ENCODE measurements around the gene IER5L.

IER5L gene

DNA sequence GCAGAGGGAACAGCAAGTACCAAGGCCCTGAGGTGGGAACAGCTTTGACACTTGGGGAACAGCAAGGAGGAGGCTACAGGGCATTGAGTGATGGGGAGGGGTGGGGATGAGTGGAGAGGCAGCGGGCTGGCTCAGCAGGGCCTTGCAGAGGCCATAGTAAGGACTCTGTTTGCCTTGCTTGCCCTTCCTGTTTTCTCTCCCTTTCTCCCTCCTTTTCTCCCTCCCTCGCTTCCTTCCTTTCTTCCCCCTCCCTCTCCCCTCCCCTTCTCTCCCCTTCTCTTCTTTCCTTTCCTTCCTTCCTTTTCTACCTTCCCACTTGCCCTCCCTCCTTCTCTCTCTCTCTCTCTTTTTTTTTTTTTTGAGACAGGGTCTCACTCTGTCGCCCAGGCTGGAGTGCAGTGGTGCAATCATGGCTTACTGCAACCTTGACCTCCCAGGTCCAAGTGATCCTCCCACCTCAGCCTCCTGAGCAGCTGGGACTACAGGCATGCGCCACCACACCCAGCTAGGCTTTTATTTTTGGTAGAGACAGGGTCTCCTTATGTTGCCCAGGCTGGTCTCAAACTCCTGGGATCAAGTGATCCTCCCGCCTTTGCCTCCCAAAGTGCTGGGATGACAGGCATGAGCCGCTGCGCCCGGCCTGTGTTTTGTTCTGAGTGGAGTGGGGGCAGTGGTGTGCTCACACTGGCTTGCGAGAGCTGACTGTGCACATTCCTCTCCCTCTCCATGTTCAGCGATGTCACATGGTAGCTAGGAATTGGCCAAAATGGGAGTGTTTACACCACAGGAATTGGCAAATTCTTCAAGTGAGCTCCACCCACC, 17.1 kb downstream of the IER5L start:
- no peak for DNase-seq

DNA sequence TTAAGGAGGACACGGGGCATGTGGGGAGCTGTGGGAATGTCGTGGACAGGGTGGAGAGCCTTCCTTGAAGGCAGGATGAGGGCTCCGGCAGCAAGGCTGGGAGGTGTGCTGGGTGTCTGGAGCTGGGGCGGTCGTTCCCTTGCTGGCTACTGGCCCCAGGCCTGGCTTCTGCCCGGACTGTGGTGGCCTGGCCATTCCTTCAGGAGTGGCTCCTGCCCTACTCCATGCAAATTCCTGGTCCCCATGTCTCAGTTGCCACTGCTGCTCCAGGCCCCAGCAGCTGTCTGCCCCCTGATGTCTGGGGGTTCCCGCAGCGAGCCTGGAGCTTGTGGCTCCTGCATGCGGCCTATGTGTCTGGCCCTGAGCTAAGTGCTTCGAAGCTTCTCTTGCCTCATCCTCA, 21.9 kb downstream of the IER5L start:
- DNase-seq, result no peak

DNA sequence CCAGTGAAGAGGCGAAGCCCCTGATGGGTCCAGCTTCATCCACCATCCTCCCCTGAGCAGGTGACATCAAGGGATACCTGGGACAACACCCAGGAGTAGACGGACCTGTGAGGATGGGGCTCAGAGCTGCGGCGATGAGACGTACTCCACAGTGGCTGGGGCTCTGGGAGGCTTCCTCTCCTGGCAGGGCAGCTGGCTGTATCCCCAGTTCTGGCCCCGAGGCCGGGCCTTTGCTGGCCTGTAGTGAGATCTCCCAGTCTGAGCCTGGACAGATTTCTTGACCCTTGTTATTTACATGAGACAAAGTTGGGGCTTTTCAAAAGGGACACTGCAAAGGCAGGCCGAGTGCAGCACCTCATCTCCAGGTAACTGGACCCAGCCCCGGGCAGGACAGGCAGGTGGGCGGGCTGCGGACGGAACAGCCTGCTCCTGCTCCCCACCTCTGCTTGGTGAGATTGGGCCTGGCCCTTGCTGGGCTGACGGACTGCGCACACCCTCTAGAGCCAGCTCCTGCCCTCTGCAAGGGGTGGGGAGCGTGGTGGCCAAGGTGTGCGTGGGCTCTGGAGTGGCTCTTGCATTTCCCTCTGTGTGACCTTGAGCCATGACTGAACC, 23.1 kb downstream of the IER5L start:
- no peak for DNase-seq

DNA sequence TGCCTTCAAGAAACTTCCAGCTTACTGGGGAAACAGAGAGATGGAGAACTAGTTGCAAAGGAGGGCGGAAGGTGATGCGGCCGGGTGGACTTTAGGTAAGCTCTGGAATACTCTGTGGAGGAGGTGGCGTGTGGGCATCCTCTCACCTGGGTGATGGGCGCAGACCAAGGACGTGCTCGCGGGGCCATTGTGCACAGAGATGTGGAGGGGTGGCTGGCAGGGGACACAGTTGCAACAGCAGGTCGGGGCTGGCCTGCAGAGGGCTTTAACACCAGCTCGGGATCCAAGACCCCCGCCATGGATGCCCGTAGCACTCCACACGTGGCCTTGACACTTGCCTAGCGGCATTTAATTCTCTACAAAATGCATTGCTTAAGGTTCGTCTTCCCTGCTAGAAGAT, 26.6 kb downstream of the IER5L start:
- DNase-seq, result no peak

DNA sequence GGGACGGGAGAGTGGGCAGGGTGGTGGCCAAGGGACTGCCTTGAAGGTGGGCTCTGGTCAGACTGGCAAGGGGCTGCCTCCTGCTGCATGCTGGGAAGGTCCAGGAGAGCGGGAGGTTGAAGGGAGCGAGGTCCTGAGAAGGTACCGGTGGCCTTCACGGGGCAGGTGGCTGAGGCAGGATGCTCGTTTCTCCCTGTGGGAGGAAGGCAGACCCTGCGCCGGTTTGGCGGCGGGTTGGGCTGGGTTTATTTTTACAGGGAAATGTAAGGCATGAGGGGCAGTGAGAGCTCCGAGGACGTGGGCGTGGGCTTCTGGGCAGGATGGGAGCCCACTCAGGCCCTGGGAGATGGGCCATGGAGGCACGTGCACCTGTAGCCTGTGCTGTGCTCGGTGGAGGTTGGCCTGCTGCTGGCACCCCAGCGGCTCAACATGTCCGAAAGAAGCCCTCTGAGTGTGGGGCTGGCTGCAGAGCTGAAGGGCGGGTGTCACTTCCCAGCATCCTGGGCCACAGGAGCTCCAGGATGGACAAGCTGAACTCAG, 27.3 kb downstream of the IER5L start:
- DNase-seq, result no peak

DNA sequence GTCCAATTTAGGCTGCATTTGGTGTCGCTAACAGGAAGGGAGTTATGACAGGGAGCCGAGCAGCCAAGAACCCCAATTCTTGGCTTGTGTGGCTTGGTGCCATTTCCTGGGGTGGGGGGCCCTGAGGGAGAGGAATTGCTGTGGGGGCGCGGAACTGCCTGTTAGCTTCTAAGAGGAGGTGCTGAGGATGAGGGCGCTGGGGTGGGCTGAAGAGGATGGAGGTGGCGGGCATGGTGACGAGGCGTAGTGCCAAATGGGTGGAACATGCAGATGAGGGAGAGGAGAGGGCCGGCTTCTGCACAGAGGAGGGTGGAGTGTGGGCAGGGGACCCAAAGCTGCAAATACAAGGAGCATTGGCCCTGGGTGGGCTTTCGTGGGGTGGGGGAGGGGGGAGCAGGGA, 27.9 kb downstream of the IER5L start:
- DNase-seq, result no peak

DNA sequence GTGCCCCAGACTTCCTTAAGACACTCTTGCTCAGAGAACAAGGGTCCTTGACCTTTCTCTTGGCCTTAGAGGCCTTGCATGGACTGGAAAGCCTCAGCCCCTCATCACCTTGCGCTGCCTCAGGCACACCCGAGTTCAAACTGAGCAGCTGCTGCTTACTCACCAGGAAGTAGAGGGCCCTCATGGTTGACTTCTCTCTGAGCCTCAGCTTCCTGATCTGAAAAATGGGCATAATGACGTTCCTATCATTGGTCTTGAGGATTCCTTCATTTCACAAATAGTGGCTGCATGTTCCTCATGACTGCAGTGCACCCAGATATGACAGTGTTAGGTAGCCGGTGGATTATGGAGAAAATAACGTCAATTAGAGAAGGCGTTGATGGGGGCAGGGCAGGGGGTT, 28.6 kb downstream of the IER5L start:
- DNase-seq, result no peak

DNA sequence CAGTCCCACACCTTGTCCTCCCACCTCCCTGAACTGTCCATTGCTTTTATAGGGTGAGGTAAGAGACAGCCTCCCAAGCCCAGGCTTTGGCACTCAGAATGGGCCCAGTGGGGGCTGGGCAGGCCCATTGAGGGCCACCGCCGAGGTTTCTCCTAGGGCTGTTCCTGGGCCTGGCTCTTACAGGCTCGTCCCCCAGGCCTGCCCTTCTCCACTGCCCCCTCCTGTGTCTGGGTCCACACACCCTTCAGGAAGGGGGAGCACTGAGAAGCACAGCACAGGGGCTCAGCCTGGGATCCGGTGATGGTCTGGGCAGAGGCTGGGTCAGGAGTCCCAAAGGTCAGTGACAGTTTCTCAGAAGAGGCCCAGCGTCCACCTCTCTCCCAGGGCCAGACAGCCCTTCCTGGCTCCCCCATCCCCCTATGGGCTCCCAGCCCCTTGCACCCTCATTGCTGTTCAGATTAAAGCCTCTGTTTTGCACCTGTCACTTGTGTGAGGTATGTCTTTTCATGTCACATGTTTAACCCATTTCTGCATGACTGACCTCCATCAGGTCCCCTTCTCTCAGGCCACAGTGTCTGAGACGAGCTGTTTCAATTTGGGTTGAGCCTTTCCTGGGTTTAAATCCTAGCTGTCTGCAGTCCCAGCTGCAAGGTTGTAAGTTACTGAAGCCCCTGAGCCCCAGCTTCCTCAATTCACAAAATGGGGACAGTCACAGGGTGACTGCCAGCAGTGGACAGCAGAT, 29.4 kb downstream of the IER5L start:
- DNase-seq, result no peak

DNA sequence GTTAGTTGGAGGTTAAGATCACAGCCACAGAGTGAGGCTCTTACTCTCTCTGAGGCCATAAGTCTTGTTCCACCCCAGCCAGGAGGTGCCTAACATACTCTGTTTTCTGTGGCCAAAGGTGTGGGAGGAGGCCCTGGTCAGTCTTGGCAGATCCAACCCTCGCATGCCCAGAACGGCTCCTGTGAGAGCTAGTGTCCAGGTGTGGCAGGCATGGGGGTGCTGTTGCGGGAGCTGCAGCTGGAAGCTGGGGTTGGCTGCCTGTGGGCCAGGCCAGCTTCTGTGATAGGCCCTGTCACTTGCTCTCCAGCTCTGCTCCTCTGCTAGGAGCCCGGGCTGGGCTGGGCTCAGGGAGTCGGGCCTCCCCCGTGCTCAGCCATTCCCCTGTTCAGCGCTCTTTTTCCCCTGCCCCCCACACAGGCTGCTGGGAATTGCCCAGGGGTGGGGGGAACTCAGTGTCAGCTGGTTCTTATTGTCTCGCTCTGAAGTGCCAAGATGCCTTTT, 31.6 kb downstream of the IER5L start:
- no peak for DNase-seq

DNA sequence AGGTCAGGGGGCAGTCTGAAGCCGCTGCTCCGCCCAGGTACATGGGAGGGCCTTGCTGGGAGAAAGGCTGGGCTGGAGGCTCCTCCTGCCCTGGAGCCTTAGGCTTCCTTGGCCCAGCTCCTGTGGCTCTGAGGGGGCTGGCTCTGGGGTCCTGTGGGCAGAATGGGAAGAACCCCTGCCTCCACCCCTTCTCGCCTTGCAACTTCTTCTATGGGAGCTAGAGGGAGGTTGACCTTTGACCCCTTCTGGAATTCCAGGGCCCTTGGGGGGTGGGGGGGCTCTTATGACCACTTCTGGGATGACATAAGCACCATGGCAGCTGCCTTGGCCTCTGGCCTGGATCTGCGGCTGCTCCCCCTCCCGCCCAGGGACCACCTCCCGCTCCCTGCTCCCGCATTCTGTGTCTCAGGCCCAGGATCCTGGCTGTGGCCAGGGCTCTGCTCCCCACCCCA, 32.2 kb downstream of the IER5L start:
- DNase-seq, result no peak

DNA sequence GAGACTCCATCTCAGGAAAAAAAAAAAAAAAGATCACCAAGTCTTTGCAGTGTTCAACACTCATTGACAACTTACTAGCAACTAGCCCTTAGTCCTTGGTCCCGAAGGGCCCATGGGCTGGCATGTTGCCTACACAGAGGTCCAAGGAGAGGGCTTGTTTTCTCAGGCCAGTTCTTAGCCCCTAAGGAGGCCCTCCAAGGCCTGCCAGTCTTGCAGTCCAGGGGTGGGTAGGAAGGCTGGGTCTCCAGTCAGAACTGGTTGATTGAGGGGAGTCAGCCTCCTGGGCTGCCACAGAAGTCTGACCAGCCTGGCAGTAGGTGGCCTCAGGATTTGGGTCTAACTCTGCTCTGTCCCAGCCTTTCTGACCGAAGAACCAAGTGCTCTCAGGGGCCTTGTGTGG, 32.7 kb downstream of the IER5L start:
- DNase-seq, result no peak

DNA sequence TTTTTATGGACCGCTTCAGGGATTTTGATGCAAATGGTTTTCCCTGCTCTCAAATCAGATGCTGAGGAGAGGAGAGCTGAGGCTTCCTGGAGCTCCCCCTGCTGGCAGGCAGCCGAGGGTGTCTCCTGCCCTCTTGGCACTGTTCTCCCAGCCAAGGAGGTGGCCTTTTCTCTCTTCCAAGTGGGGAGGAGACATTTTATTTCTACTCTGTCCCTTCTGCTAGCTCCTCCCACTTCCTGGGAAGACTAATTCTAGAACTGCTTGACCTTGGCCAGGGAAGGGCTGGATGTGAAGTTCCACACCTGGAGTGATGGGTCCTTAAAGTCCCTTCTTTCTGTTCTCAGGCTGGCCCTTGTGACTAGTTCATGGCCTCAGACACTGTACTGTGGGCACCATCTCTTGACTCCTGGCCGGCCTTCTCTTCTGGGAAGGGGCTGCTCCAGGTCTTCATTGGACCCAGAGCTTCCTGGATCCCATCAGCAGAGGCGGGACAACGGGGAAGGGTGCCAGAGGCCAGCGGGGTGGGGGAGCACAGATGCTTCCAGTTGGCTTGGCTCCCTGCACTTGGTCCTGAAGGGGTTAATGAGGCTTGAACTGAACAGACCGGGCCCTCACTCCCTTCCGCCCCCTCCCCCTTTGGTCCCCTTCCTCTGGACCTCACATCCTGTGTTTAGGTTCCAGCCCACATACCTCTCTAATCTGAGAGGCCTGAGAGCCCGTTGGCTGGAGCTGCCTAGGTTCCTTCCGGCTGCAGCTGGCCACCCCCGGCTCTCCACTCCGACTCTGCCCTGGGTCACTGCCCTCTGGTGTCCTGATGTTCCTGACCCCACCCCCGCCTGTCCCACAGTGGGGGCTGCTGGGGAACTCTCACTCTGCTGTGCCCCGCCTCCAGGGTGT, 34.8 kb downstream of the IER5L start:
- DNase-seq, result peak; percentile 60

DNA sequence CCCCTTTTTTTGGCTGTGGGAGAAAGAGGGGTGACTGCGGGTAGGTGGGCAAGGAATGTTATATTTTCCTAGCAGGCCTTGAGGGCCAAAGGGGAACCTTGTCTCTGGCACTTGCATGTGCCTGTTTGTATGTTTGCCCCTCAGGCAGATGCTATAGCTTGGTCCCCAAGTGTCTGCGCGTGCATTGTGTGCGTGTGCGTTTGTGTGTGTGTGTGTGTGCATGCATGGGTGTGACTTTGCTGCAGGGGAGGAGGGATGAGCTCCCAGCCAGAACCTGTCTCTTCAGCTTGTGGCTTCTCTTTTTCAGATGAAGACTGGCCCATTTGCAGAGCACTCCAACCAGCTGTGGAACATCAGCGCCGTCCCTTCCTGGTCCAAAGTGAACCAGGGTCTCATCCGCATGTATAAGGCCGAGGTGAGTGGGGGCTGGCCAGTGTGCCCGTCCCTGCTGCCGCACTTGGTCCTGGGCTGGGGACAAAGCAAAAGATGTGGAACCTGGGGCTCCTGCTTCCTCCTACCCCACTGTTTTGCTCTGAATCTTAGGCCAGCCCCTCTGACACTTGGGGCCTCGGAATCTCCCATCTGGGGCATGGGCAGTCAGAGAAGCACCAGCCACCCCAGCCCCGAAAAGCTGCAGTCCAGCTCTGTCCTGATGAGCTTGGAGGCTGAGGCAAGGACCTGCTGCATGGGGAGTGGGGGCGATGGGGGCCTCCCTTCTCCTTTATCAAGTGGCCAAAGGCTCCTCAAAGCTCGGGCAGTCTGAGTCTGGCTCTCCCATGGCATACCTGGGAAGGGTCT, 35.7 kb downstream of the IER5L start:
- no peak for DNase-seq

DNA sequence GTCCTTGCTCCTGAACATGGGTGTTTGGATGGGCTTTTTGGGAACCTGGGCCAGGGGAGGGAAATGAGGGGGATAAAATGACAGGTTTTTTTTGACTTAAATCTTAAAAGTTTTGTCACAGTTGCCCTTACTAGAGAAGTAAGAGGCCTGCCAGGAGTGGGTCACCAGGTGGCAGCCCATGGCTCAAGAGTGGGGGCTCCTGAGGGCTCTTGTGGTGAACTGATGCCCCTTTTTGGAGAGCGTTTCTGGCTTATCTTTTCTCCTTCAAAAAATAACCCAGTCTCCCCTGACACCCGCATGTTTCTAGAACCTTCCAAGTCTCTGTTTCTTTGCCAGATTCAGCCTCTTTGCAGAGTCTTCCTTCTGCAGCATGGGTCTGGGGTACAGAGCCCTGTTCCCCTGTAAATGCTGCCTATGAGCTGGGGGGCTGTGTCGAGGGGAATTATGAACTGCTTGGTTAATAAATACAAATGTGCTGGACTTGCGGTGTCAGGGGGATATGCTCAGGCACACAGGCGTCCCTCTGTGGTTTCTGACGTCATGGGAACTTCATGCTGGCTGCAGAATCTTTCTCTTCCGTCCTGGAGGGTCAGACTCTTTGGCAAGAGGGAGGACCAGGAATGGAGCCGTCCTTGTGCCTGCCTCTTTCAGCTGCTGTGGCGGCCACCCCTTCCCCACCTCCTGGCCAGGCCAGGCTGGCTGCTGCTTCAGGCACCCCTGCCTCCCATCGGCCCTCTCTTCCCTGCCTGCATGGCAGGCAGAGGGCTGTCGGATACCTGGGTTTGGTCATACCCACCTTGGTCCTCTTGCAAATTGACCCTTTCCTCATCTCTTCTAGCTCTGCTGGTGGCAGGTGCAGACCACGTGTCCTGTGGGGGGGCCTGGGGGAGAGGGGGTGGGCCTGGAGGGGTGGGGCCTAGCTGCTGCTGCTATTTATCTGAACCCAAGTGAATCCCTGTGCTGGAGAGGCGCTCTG, 36.7 kb downstream of the IER5L start:
- DNase-seq, result peak; percentile 6

DNA sequence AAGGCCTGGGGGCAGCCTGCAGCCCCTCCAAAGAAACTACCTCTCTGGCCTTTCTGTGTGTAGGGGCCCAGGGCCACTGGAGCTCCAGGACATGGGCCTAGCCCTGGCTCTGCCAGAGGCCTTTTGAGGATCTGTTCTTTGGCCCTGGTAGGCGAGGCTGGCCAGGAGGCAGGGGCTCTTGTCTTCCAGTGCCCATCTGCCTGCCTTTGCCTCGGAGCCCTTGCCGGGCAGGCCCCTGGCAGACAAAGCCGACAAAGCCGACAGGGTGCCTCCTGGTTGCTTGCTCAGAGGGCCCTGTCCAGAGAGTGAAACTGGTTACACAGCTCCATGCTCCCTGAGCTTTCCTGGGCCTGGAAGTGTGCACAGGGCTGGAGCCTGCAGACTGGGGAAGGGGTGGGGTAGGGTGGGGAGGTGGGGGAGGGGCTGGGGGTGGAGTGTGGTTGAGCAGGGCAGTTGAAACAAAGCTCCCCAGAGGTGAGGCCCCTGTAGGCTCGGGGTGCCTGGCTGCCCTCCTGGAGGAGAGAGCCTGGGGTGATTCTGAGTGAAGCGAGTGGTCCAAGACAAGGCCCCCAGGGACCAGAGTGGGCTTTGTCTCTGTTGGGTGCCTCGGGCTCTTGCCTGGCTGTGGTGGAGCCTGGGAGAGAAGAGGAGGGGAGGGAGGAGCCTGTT, 37.5 kb downstream of the IER5L start:
- no peak for DNase-seq

DNA sequence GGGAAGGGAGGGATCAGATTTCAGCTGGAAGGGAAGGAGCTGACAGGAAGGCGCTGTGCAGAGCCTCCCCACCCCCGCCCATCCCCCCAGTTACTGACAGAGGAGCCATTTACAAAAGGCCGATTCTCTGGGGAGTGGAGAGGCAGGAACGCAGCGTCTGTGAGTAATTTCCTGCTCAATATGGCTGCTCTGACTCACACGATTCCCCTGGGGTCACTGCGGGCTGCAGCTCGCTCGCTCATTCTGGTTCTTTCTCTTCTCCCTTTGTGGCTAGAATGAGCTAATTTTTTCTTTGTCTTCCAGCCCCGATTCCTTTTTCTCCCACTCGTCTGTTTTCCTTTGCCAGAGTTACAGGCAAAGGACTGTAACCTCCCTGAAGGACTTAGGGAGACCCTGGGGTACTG, 38.1 kb downstream of the IER5L start:
- DNase-seq, result peak; percentile 92

DNA sequence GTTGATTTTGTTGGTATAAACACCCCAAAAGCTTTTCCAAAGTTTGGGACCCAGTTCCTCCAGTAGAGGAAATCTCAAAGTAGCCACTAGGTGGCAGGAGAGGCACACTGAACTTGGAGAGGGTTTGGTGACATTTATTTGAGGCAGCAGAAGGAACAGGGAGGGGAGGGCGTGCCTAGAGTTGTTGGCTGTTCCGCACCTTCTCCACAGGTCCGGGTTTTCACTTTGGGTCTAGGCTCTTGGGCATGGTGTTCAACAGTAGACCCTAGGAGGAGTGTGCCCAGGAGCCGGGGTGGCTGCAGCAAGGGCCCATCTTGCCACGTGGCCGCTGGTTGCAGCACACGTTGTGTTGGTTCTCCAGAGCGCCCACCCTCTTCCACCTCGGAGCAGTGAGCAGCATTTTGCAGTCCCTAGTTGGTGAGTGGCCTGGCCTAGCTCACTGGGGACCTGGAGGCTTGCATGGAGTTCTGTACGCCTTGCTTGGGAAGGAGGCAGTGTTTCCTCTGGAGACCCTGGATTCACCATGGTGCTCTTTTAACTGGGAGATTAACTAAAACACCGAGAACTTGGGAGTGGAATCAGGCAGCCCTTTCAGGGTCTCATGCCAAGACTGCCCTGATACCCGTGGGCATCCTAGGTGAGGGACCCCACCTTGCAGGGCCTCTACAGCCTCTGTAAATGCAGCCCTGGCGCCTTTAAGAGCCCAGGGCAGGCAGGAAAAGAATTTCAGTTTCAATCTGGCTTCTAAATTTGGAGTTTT, 38.6 kb downstream of the IER5L start:
- DNase-seq, result peak; percentile 84

DNA sequence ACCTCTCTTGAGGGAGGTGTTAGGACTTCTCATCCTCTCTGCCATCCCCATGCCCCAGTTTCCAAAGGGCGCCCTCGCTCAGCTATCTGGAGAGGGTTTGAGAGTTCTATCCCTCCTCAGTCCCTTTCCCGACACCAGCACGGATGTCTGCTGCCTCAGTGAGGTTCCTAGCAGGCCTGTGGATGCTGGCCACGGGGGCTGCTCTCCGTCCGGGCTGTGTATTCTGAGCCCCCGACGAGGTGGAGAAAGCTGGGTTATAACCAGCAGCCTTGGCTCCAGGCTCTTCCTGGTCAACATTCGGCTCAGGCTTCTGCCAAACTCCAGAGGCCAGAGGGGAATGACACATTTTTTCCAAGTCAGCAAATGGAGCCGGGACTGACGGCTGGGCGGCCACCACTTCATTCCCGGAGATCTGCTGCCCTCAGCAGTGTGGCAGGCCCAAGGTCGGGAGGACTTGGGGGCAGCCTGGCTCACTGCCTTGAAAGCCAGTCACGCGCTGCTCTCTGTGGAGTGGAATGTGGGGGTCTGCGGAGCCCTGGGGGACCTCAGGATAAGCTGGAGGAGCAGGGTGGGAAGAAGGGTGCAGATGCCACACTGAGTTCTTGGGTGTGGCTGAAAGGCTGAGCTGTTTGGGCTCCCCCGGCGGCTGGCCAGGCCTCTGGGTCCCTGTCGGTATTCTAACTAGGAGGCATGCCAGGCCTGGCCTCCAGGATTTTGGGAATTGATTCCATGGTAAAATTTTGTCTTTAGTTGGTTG, 39.4 kb downstream of the IER5L start:
- DNase-seq, result no peak

Data from CD4-positive, alpha-beta T cell treated with Interleukin-4 for 4 hours (primary cell).